Mucosa of rectum (tissue), 2 donors: ENCODE data around the gene PMP22.
A peak's percentile ranks its signal among the peaks of the same experiment; 100 is the strongest.
"Not testable (repeated sequence)": the region's sequence is repeated elsewhere in the genome, so short reads cannot be mapped to it uniquely, and the experiment has no call there.

Experiments
- H3K27ac ChIP-seq, 2 donors: one replicate each; pipeline ENCODE4 v1.7.0; 2013; ENCODE audit warnings: inconsistent platforms in 2 of 2, low read depth in 2 of 2, low read length in 2 of 2
- H3K27me3 ChIP-seq, 2 donors: one replicate each; pipeline ENCODE4 v1.7.0; 2013; ENCODE audit warnings: low read length in 2 of 2; ENCODE audit not compliant: control insufficient read depth in 2 of 2, insufficient read depth in 2 of 2
- H3K36me3 ChIP-seq, 2 donors: one replicate each; pipeline ENCODE4 v1.7.0; 2013; ENCODE audit warnings: low read length in 2 of 2; ENCODE audit not compliant: control insufficient read depth in 2 of 2, insufficient read depth in 2 of 2
- H3K4me1 ChIP-seq, 2 donors: one replicate each; pipeline ENCODE4 v1.7.0; 2013; ENCODE audit warnings: low read length in 2 of 2, mild to moderate bottlenecking in 1 of 2; ENCODE audit not compliant: control insufficient read depth in 2 of 2, insufficient read depth in 2 of 2
- H3K4me3 ChIP-seq, 2 donors: one replicate each; pipeline ENCODE4 v1.7.0; 2013; ENCODE audit warnings: low read length in 2 of 2
- H3K9ac ChIP-seq, 2 donors: one replicate each; pipeline ENCODE4 v1.7.0; 2013; ENCODE audit warnings: low read length in 2 of 2, low read depth in 1 of 2, mild to moderate bottlenecking in 1 of 2
- H3K9me3 ChIP-seq, 2 donors: one replicate each; pipeline ENCODE4 v1.7.0; 2013; ENCODE audit warnings: low read length in 2 of 2; ENCODE audit not compliant: control insufficient read depth in 2 of 2
- donor health status: healthy.
- donor health status: Normal muscosa, but diverticular disease.

The PMP22 gene

DNA sequence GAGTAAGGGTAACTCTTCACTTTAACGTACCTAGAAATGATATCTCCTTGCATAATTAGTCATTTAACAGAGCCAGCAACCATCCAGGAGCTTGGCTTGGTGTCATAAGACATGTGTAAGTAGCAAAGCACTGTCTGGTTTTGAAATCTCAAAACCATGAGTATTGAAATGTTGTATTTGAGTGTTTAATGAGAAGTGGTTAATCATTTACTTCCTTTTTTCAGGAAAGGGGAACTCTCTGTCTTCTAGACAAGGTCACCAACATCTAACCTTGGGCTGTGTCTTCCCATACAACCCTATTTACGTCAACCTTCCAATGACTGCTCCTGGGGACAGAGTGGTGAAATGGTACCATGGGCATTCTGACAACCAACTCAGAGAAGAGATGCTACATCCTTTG, 27.1 kb downstream of the PMP22 start:
- peaks cover 3 to 4% of the 10 kb centered on the region in 2 donors for H3K4me1 ChIP-seq
- no peak overlapping the region for H3K27ac ChIP-seq
- H3K27me3 ChIP-seq = no peaks in the 10 kb centered on the region
- peaks cover 20 to 23% of the 10 kb centered on the region in 2 donors for H3K36me3 ChIP-seq
- H3K9ac ChIP-seq = no peak overlapping the region
- no peak overlapping the region for H3K4me3 ChIP-seq
- no peaks in the 10 kb centered on the region for H3K9me3 ChIP-seq

DNA sequence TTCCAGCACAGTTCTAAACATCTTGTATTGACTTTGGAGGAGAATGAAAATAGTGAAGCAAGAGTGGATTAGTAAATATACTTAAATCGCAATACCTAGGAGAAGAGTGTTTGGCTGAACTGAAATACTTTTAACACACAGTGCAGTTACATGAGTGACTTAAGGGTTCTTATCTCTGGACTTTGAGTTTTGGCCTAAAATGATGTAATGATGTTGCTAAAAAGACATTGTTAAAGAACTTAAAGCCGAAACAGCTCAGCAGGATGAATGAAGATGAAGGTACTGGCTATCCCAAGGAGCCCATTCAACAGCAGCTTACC, 28.1 kb downstream of the PMP22 start:
- Histone ChIP-seq H3K4me3 (no peak overlapping the region), H3K27me3 (no peaks in the 10 kb centered on the region), H3K4me1 (peaks cover 3 to 4% of the 10 kb centered on the region in 2 donors), H3K9me3 (no peaks in the 10 kb centered on the region), H3K9ac (no peak overlapping the region), H3K36me3 (peaks cover 22 to 24% of the 10 kb centered on the region in 2 donors), H3K27ac (peak overlapping the region in 1 of 2 donors; percentile 17)

DNA sequence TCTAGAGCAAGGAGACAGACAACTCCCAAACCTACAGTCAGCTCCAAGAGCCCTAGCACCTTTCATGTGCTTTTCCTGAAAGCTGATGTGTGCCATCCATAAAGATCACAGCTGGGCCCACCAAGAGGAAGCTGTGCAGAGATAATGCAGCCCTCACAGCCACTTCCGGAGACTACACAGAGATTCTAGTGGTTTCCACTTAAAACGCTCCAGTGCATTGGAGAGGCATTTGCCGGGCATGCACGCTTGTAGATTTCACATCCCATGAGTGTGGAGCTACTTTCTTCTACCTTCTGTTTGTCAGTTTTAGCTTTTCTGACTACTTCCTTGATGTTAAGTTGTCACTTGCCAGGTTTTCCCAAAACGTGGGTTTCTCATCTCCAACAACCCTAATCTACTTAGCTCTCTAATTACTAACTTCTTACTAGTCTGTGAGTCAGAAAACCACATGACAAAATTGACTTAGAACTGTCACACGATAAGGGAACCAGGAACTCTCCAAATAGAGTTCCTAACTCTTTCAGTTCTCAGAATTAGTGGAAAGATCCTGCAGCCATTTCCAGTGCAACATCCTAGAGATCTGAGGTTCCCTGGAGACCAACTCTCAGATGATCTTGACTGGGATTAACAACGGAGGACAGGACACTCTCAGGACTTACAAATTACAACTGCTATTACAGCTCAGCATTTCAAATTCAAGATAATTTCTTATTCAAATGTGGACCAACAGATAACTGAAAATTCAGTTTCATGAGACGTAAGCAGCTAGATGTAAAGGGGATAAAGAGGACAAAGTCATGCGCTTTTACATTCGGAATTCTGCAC, 28.6 kb downstream of the PMP22 start:
- H3K27ac ChIP-seq = peak overlapping the region in 1 of 2 donors; percentile 17
- H3K9ac ChIP-seq = no peak overlapping the region
- H3K36me3 ChIP-seq = peaks cover 24 to 30% of the 10 kb centered on the region in 2 donors
- H3K4me1 ChIP-seq = peaks cover 3 to 4% of the 10 kb centered on the region in 2 donors
- no peak overlapping the region for H3K4me3 ChIP-seq
- no peaks in the 10 kb centered on the region for H3K9me3 ChIP-seq
- H3K27me3 ChIP-seq = no peaks in the 10 kb centered on the region

DNA sequence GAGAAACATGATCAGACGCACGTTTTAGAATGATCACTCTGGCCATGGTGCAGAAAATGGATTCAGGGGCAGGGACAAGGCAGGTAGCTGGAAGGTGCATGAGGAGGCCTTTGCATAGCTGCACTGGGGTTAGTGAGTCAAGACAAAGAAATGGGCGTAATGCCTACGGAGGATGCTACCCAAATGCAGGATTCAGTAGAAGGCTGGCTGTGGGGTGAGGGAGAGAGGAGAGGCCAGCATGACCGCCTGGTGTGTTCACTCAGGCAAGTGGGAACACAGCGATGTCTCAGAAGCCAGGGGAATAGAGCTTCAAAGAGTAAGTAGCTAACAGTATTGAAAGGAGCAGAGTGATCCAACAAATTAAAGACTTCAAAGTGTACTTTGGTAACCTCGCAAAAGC, 31.2 kb downstream of the PMP22 start:
- Histone ChIP-seq H3K4me1 (peaks cover 3 to 4% of the 10 kb centered on the region in 2 donors), H3K27me3 (no peaks in the 10 kb centered on the region), H3K9me3 (no peaks in the 10 kb centered on the region), H3K36me3 (peaks cover 21 to 38% of the 10 kb centered on the region in 2 donors), H3K4me3 (no peak overlapping the region), H3K27ac (no peak overlapping the region), H3K9ac (no peak overlapping the region)

DNA sequence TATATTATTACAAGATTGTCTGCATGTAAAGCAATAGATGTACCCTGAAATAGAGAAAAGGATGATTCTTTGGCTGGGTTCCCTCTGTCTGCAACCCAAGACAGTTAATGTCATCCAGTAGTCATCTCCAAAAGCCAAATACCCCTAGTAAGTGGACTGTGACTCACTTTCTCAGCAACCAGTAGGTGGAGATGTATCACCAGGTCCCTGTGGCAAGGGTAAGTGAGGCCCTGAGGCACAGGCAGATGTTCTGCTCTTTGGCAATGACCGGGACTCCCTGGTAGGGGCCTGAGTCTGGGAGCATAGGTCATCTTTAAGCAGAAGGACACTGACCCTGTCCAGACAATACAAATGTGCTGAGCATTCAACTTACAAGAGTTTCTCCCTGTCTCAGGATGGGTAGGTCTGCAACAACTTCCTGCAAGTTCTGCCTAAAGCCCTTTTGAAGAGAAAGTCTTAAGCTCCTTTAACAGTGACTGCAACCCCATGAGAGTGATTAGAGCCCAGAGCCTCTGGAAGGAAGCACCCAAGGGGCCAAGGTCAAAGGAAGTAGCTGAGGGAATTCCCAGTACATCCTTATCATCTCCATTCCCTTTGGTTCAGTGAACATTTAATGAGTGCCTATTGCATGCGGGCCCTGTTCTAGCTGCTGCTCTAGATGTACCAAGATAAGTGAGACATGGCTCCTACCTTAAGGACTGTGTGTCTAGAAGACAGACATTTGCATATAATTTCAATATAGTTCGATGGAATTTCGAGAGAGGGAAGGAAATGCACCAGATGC, 31.9 kb downstream of the PMP22 start:
- H3K36me3 ChIP-seq = peaks cover 14 to 32% of the 10 kb centered on the region in 2 donors
- H3K4me3 ChIP-seq = no peak overlapping the region
- H3K9me3 ChIP-seq = no peaks in the 10 kb centered on the region
- no peak overlapping the region for H3K9ac ChIP-seq
- H3K4me1 ChIP-seq = peaks cover 3 to 4% of the 10 kb centered on the region in 2 donors
- no peaks in the 10 kb centered on the region for H3K27me3 ChIP-seq
- H3K27ac ChIP-seq = no peak overlapping the region

DNA sequence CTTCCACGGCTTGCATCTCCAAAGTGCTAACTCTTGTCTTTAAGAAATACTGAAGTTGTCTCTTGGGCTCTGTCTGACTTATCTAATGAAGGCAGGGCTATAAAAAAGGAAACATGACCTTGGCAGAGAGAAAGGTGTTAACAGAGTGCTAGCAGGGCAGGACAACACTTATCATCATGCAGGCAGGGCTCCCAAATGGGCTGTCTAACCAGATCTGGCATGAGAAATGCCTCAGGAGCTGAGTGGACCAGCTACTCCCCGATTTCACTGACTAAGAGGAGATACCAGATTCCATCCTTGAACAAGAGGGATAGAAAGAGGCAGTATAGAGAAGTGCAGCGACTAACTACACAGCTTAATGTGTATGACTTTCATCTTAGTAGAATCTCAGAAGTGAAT, 32.6 kb downstream of the PMP22 start:
- no peak overlapping the region for H3K27ac ChIP-seq
- peaks cover 13 to 30% of the 10 kb centered on the region in 2 donors for H3K36me3 ChIP-seq
- no peak overlapping the region for H3K9ac ChIP-seq
- no peak overlapping the region for H3K4me3 ChIP-seq
- no peaks in the 10 kb centered on the region for H3K27me3 ChIP-seq
- peaks cover 3 to 4% of the 10 kb centered on the region in 2 donors for H3K4me1 ChIP-seq
- H3K9me3 ChIP-seq = no peaks in the 10 kb centered on the region

DNA sequence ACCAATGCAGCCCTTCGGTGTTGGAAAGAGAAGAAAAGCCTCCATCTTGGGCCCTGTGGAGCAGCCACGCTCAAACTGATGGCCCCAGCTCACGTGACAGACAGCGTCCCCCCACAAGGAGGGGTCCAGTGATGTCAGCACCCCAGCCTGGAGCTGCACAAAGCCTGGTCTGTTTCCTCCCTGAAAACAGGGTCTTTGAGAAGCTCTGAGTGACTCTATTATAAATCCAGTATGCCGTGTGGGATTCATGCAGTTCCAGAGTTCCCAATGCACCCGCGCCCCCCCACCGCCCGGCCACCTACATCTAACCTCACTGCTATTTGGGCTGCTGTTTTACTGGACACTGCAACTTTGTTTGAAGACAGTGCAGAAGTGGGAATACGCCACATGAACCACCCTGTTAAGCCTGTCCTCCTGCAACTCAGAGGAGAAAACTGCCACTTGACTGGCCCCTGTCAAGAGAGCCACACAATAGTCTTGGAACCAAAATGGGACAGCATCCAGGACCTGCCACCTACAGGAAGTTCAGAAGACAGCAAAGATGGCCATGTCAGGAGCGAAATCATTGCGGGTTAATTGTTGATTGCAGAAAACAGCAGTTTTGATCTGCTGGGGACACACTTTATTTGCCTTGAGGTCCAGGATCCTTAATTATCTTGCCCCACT, 33.1 kb downstream of the PMP22 start:
- H3K9ac ChIP-seq = no peak overlapping the region
- no peak overlapping the region for H3K4me3 ChIP-seq
- peaks cover 9 to 27% of the 10 kb centered on the region in 2 donors for H3K36me3 ChIP-seq
- no peaks in the 10 kb centered on the region for H3K9me3 ChIP-seq
- H3K27ac ChIP-seq = no peak overlapping the region
- peaks cover 3 to 4% of the 10 kb centered on the region in 2 donors for H3K4me1 ChIP-seq
- H3K27me3 ChIP-seq = no peaks in the 10 kb centered on the region

DNA sequence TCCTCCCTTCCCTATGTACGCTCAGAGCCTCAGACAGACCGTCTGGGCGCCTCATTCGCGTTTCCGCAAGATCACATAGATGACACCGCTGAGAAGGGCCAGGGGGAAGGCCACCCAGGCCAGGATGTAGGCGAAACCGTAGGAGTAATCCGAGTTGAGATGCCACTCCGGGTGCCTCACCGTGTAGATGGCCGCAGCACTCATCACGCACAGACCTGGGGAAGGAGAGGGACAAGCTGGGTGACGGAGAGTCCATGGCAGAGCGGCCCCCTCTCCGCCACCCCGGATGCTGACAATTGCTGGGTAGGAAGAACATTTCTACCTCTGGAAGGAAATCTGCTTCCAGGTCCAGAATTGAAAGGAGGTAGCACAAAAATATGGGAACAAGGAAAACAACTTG, 34.3 kb downstream of the PMP22 start:
- Histone ChIP-seq H3K27me3 (no peaks in the 10 kb centered on the region), H3K4me3 (no peak overlapping the region), H3K9me3 (no peaks in the 10 kb centered on the region), H3K4me1 (peaks cover 3 to 4% of the 10 kb centered on the region in 2 donors), H3K9ac (no peak overlapping the region), H3K36me3 (peaks cover 8 to 23% of the 10 kb centered on the region in 2 donors), H3K27ac (no peak overlapping the region)

DNA sequence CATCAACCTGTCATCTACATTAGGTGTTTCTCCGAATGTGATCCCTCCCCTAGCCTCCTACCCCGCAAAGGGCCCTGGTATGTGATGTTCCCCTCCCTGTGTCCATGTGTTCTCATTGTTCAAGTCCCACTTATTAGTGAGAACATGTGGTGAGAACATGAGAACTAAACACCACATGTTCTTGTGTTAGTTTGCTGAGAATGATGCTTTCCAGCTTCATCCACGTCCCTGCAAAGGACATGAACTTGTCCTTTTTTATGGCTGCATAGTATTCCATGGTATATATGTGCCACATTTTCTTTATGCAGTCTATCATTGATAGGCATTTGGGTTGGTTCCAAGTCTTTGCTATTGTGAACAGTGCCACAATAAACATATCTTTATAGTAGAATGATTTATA, 43.3 kb downstream of the PMP22 start:
- not testable (repeated sequence) for H3K9ac ChIP-seq, H3K36me3 ChIP-seq, H3K27ac ChIP-seq, H3K4me1 ChIP-seq, H3K27me3 ChIP-seq, H3K9me3 ChIP-seq, H3K4me3 ChIP-seq

DNA sequence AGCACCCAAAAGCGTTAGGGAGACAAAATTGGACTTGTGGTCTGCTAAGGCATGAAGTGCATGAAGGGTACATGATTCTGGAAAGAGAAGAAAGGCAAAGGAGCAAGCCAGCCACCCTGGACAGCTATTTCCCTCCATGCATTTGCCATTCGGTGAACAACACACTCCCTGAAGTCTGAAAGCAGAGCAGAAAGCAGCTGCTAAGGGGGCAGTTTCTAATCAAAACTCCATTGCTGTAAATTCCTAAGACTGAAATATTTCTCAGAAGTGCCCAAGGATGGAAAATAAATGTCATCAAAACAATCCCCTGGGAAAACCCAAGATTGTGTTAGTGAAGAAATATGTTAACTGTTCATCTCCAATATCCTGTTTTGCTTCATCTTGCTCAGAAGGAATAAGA, 44.3 kb downstream of the PMP22 start:
- no peak overlapping the region for H3K27ac ChIP-seq
- no peaks in the 10 kb centered on the region for H3K27me3 ChIP-seq
- H3K4me3 ChIP-seq = no peak overlapping the region
- H3K4me1 ChIP-seq = no peaks in the 10 kb centered on the region
- H3K36me3 ChIP-seq = no peaks in the 10 kb centered on the region
- no peak overlapping the region for H3K9ac ChIP-seq
- no peaks in the 10 kb centered on the region for H3K9me3 ChIP-seq
